HUES48 (cell line): ENCODE measurements around the gene ZNF407.
A peak's percentile ranks its signal among the peaks of the same experiment; 100 is the strongest.

Source experiments
- H3K27ac ChIP-seq: one replicate; pipeline ENCODE4 v1.7.0; 2013; ENCODE audit warnings: low read depth, low read length, inconsistent platforms
- H3K27me3 ChIP-seq: 2 replicates; pipeline ENCODE4 v1.6.1; 2013; ENCODE audit warnings: mild to moderate bottlenecking, low read length; ENCODE audit not compliant: control insufficient read depth, insufficient read depth
- H3K36me3 ChIP-seq: 2 replicates; pipeline ENCODE4 v1.6.1; 2013; ENCODE audit warnings: low read length; ENCODE audit not compliant: control insufficient read depth, insufficient read depth
- H3K4me1 ChIP-seq: 2 replicates; pipeline ENCODE4 v1.6.1; 2013; ENCODE audit warnings: mild to moderate bottlenecking, low read length; ENCODE audit not compliant: control insufficient read depth, insufficient read depth
- H3K4me3 ChIP-seq: 2 replicates; pipeline ENCODE4 v1.5.1; 2013; ENCODE audit warnings: mild to moderate bottlenecking, low read depth, low read length
- H3K9ac ChIP-seq: 2 replicates; pipeline ENCODE4 v1.6.1; 2013; ENCODE audit warnings: mild to moderate bottlenecking, low read depth, low read length, moderate library complexity
- H3K9me3 ChIP-seq: 2 replicates; pipeline ENCODE4 v1.6.1; 2013; ENCODE audit warnings: low read length; ENCODE audit not compliant: control insufficient read depth, insufficient read depth

ZNF407 gene

DNA sequence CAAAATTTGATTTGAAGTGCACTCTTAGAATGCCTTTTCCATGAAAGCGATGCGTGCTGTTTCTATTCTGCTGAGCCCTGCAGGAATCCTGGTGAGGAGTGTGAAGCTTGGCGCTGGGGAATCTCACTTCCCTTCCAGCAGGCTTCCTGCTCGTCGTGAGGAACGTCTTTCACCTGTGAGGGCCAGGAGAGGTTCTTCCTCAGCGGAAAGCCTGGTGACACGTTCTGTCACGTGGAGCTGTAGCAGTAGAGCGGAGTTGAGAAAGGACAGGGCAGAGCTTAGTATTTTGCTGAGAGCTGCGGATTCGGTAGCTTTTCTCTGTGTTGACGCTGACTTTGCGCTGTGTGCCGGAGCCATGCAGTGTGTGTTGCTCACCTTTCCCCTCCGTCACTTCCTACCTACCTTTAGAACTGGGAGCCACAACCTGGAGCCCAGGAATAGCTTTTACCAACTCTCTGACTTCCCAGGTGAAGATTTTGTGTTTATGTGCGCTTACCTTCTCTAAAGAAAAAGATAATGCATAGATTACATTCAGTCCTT, 316.5 kb downstream of the ZNF407 start:
- H3K9ac ChIP-seq, result 0 out of 2 replicates have a peak overlapping the region, but pooled peaks have one; percentile 1
- no peaks in the 10 kb centered on the region for H3K36me3 ChIP-seq
- H3K27me3 ChIP-seq, result no peaks in the 10 kb centered on the region
- H3K27ac ChIP-seq, result no peak overlapping the region
- peaks cover 17% of the 10 kb centered on the region for H3K4me1 ChIP-seq
- H3K9me3 ChIP-seq, result no peaks in the 10 kb centered on the region
- H3K4me3 ChIP-seq, result no peak overlapping the region

DNA sequence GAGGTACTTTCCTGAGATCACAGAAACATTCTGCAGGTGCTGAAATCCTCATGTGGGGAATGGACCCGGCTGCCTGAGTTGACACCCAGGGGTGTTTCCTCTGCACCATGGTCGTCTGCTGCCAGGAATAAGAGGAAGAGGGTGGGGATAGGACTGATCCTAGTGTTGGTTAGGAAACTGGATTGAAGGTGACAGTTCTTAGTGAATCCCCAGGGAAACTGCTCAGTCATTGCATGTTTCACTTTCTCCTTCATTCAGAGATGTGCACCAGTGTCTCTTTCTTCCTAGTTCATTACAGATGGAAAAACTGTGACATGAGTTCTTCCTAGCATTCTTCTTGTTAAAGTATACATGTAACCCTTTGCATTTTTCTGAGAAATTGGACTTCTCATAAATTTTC, 317.0 kb downstream of the ZNF407 start:
- H3K9ac ChIP-seq, result no peak overlapping the region
- H3K9me3 ChIP-seq, result no peaks in the 10 kb centered on the region
- H3K36me3 ChIP-seq, result no peaks in the 10 kb centered on the region
- H3K27ac ChIP-seq, result no peak overlapping the region
- H3K4me3 ChIP-seq, result no peak overlapping the region
- H3K27me3 ChIP-seq, result no peaks in the 10 kb centered on the region
- peaks cover 22% of the 10 kb centered on the region for H3K4me1 ChIP-seq

DNA sequence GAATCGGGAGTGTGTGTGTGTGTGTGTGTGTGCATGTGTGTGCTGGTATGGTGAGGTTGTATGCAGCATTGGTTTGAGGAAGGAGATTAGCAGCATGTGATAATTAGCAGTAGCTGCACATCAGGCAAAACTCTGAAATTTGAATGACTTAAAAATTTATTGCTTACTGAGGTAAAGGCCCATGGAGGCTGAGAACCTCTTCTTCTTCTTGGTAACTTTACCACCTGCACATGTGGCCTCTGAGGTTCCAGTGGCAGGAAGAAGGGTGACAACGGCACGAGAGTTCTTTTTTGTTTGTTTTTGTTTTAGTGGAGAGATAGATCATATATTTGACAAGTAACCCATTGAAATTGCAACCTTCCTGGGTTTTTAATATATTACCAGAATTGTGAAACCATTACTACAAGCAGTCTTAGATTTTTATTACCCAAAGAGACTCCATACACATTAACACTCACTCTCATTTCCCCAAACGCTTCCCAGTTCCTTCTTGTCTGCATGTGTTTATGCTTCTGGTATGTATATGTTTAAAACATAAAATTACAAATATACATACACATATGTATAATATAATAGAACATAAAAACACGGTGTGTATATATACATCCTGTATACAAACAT, 319.2 kb downstream of the ZNF407 start:
- no peak overlapping the region for H3K9ac ChIP-seq
- H3K4me3 ChIP-seq, result no peak overlapping the region
- no peaks in the 10 kb centered on the region for H3K9me3 ChIP-seq
- no peaks in the 10 kb centered on the region for H3K36me3 ChIP-seq
- no peak overlapping the region for H3K27ac ChIP-seq
- H3K4me1 ChIP-seq, result peaks cover 42% of the 10 kb centered on the region
- no peaks in the 10 kb centered on the region for H3K27me3 ChIP-seq

DNA sequence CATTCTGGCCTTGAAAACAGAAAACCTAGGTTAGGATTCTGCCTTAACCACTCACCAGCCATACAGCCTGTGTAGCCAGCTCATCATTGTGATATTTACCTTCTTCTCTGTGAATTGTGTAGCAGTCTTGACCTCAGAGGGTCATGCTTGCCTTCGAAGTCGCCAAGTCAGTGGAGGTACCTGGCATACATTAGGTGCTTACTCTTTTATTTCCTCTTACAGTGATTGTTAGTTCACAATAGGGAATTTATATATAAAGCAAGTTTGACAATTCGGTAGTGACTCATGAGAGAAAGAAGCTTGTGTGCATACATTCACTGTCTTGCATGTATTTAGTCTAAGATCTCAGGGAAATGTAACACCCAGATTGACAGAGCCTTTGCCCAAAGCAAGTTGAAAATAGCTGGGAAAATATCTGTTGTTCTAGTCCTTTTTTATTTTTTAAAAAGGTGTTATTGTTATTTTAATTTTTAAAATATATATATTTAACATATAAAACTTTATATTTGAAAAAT, 320.7 kb downstream of the ZNF407 start:
- Histone ChIP-seq H3K36me3 (no peaks in the 10 kb centered on the region), H3K27ac (no peak overlapping the region), H3K9me3 (no peaks in the 10 kb centered on the region), H3K27me3 (no peaks in the 10 kb centered on the region), H3K9ac (no peak overlapping the region), H3K4me1 (peaks cover 54% of the 10 kb centered on the region), H3K4me3 (no peak overlapping the region)

DNA sequence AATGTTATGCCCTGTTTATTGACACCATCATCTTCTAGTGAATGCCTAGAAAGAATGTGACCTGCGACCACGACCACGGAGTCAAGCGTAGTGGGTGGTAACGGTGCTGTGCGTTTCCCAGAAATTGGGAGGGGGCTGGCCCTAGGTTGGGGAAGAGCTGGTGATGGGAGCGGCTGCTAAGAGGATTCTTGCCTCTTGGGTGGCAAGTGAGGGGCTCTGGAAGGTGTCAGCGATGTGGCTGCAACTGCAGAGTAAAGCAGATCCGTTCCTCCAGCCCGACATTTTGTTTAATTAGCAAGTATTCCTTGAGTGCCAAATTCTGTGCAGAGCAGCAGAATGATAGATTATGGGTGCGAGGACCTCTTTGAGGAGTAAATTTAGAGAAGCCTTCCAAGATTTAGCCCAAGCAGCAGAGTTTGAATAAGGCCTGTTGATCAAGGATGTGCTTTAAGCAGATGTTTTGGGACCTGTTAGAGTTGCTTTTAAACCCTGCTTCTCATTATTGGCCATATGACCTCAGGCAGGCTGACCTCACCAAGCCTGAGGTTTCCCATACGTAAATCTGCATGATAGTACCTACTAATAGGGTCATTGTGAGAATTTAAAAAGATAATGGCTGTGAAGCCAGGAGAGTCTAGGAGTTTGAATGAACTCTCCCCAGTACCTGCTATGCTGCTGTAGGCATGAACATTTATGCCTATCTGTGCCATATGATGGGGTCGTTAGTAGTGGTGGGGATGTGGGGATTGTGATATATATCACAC, 323.6 kb downstream of the ZNF407 start:
- H3K27me3 ChIP-seq, result no peaks in the 10 kb centered on the region
- no peaks in the 10 kb centered on the region for H3K9me3 ChIP-seq
- peaks cover 55% of the 10 kb centered on the region for H3K4me1 ChIP-seq
- no peaks in the 10 kb centered on the region for H3K36me3 ChIP-seq
- peak overlapping the region; percentile 55 for H3K9ac ChIP-seq
- H3K27ac ChIP-seq, result peak overlapping the region; percentile 74
- peak overlapping the region; percentile 14 for H3K4me3 ChIP-seq

DNA sequence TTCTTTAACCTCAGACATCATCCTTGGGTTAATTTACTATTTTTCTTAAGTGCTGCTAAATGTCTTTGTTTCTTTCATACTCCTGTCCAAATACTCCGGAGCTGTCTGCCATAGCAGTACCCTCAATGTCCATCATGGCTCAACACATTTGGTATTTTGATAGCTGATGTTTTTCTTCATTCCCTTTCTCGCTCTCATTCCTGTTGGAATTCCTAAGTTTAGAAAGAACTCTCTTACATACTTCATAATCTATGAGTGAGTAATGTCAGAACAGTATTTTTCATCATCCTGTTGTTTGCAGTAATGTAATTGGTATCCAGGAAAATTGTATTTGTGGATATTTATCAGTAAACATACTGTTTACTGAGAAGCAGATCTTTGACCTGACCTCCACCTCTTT, 328.4 kb downstream of the ZNF407 start:
- no peaks in the 10 kb centered on the region for H3K36me3 ChIP-seq
- H3K4me1 ChIP-seq, result peaks cover 39% of the 10 kb centered on the region
- H3K9ac ChIP-seq, result no peak overlapping the region
- no peaks in the 10 kb centered on the region for H3K27me3 ChIP-seq
- no peak overlapping the region for H3K4me3 ChIP-seq
- H3K9me3 ChIP-seq, result no peaks in the 10 kb centered on the region
- H3K27ac ChIP-seq, result no peak overlapping the region

DNA sequence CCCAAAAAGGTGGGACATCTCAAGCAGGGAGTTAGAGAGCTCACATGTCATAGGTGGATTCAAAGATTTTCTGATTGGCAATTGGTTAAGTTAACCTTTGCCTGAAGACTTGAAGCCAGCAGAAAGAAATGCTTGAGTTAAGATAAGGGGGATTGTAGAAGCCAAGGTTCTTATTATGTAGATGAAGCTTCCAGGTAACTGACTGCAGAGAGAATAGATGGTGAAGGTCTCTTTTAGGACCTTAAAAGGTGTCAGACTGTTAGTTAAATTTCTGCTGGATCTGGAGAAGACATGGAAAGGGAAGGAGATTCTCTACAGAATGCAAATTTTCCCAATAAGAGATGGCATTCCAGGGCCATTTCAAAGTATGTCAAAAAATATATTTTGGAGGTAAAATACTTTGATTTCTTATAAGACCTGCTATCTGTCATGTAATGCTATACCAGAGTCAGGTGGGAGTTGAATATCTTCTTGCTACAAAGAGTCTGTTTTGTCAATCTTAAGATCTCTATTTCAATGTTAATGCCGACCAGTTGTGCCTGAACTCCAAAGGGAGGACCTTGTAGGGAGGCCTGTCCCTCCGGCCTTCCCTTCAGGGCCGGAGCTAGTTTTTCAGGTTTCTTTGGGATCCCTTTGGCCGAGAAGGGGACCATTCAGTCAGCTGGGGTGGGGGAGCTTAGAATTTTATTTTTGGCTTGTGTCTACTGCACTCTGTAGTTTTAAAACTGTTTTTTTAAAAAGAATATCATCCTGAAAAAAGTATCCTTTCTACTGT, 330.7 kb downstream of the ZNF407 start:
- H3K4me1 ChIP-seq, result peaks cover 20% of the 10 kb centered on the region
- H3K9ac ChIP-seq, result no peak overlapping the region
- H3K27ac ChIP-seq, result peak overlapping the region; percentile 59
- H3K36me3 ChIP-seq, result no peaks in the 10 kb centered on the region
- H3K27me3 ChIP-seq, result no peaks in the 10 kb centered on the region
- no peaks in the 10 kb centered on the region for H3K9me3 ChIP-seq
- H3K4me3 ChIP-seq, result no peak overlapping the region

DNA sequence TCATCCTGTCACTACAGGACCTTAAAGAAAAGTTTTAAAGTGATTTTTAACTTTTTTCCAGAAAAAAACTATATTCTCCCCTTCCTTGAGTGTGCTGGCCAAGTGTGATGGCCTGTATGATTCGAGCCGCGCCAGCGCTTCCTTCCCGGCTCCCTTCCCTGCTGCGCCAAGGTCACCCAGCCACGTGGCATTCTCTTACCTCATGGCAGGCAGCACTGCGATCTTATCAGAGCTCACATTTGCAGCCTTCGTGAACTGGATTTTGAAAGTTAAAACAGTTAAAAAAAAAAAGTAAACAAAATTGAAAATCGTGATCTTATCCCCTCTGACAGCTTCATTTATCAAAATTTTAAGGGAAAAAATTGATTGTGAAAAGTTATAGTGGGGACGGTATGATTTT, 331.4 kb downstream of the ZNF407 start:
- no peaks in the 10 kb centered on the region for H3K36me3 ChIP-seq
- peaks cover 20% of the 10 kb centered on the region for H3K4me1 ChIP-seq
- H3K4me3 ChIP-seq, result no peak overlapping the region
- H3K9me3 ChIP-seq, result no peaks in the 10 kb centered on the region
- H3K27me3 ChIP-seq, result no peaks in the 10 kb centered on the region
- no peak overlapping the region for H3K9ac ChIP-seq
- peak overlapping the region; percentile 59 for H3K27ac ChIP-seq

DNA sequence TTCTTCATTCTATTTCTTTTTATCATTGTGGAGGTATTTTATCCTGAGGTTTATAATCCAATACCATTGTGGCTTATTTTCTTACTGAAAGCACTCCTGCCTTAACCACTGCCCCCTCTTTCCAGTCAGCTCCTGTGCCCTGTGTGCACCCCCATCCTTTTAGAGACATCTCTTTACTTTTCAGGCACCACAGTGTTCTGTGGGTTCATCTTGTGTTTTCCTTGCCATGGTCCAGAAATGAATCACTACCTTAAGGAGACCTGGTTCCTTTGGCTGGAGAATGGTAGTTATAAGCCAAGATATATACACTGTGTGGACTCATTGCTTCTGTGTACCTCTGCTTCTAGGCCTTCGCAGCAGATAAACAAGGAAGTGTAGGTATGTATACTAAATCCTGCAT, 332.9 kb downstream of the ZNF407 start:
- H3K9ac ChIP-seq, result no peak overlapping the region
- H3K27me3 ChIP-seq, result no peaks in the 10 kb centered on the region

DNA sequence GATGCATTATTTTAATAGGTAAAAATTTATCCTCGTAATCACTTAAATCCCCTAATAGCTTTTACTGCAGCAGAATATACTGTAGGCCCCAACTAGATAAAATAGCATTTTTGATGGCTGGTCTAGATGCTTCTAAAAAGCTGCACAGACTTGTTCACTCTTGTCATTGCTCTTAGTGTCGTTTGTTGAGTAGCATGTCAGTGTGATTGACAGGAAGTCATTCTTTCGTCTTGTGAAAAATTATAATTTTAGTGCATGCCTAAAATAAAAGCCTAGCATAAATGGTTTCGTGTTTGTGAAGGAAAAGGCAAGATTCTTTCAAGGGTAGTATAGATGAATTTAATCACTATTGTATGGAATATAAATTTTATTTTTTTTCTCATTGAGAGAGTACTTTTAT, 336.3 kb downstream of the ZNF407 start:
- Histone ChIP-seq H3K27me3 (no peaks in the 10 kb centered on the region), H3K36me3 (no peaks in the 10 kb centered on the region), H3K4me3 (no peak overlapping the region), H3K4me1 (peaks cover 17% of the 10 kb centered on the region; the same call in 1 of the 2 replicates), H3K9ac (no peak overlapping the region), H3K9me3 (no peaks in the 10 kb centered on the region), H3K27ac (no peak overlapping the region)

More for the DNA sequence above, 332.9 kb downstream of the ZNF407 start:
- no peaks in the 10 kb centered on the region for H3K36me3 ChIP-seq
- H3K4me1 ChIP-seq, result peaks cover 23% of the 10 kb centered on the region
- H3K9me3 ChIP-seq, result no peaks in the 10 kb centered on the region
- H3K27ac ChIP-seq, result no peak overlapping the region
- no peak overlapping the region for H3K4me3 ChIP-seq
